Sigmoid colon (tissue), 7 donors: Measurements from ENCODE around the gene NCAM2. TPM values are rescaled to one million over a fixed set of nuclear protein-coding genes. Genes with fewer than 3 reads are reported as not detected.

Source experiments
- DNase-seq: peaks from one replicate; pipeline ENCODE4 v3.0.0-alpha.2; 2019
- H3K27ac ChIP-seq, 4 donors: fragments of 200-600 bp; sonication (generic); one replicate each; pipeline ENCODE4 v1.5.1; 2016 to 2019; ENCODE audit warnings: mild to moderate bottlenecking in 1 of 4
- H3K27me3 ChIP-seq, 3 donors: fragments of 200-600 bp; sonication (generic); one replicate each; pipeline ENCODE4 v1.5.1; 2019; ENCODE audit warnings: mild to moderate bottlenecking in 1 of 3
- H3K36me3 ChIP-seq, 4 donors: fragments of 200-600 bp; sonication (generic); one replicate each; pipeline ENCODE4 v1.5.1; 2016 to 2019
- H3K4me1 ChIP-seq, 4 donors: fragments of 200-600 bp; sonication (generic); one replicate each; pipeline ENCODE4 v1.5.1; 2017 to 2019
- H3K4me3 ChIP-seq, 4 donors: fragments of 200-600 bp; sonication (generic); one replicate each; pipeline ENCODE4 v1.5.1; 2017 to 2019; ENCODE audit warnings: mild to moderate bottlenecking in 2 of 4, moderate library complexity in 1 of 4
- H3K9me3 ChIP-seq, 4 donors: fragments of 200-600 bp in 3 of 4; sonication (generic) in 3 of 4; one replicate each; pipeline versions ENCODE4 v1.5.1 to v1.6.1; 2013 to 2019
- CTCF ChIP-seq, 4 experiments: fragments of 450-650 bp in 3 of 4; fragments of 200-600 bp in 1 of 4; IDR thresholded peaks; one replicate each; pipeline ENCODE4 v1.5.1; 2016 to 2019; ENCODE audit warnings: antibody characterized with exemption in 4 of 4, mild to moderate bottlenecking in 3 of 4, moderate library complexity in 2 of 4
- EP300 ChIP-seq, 4 donors: sonication (generic); formaldehyde crosslinking; IDR thresholded peaks; one replicate each; pipeline ENCODE4 v1.6.1; 2017; ENCODE audit warnings: antibody characterized with exemption in 4 of 4
- POLR2A ChIP-seq, 2 donors: fragments of 450-650 bp; IDR thresholded peaks; one replicate each; pipeline ENCODE4 v1.6.1; 2016; ENCODE audit warnings: antibody characterized with exemption in 2 of 2, mild to moderate bottlenecking in 2 of 2, moderate library complexity in 2 of 2
- POLR2AphosphoS5 ChIP-seq, 4 donors: sonication (generic); formaldehyde crosslinking; IDR thresholded peaks; one replicate each; pipeline ENCODE4 v1.6.1; 2017; ENCODE audit warnings: antibody characterized with exemption in 4 of 4
- WGBS, 2 donors: extraction: QIAGEN DNeasy Blood & Tissue Kit; methylation state at CpG; one replicate each; pipeline ENCODE4 v1.1.7; 2013; 5-methylcytosine and 5-hydroxymethylcytosine counted together
- intact Hi-C: fragments of 100-400 bp; cut with DNase I; formaldehyde crosslinking; loops from one replicate; pipeline ENCODE4 v1.15.1; 2023
- polyA plus RNA-seq, 3 donors: library from polyadenylated mRNA; stranded (reverse); fragments of 200-250 nt; gene quantifications; one replicate each; pipeline ENCODE4 v1.2.3, GENCODE V29; 2013
- total RNA-seq, 4 donors: library from RNA; depleted of rRNA; stranded (reverse); fragments of >200 nt; gene quantifications; one replicate each; pipeline ENCODE4 v1.1.0, GENCODE V29; 2016
- donor health status: healthy with polysubstance abuse.
- donor health status: Bipolar disorder and iron deficiency.
- donor health status: healthy.

NCAM2 gene
- total and polyA plus RNA-seq, 7 donors = under 0.01 to 17.1 (median 6.7) TPM; not detected in 1

GRCh38 chr21:21241391-21241790 is 243.2 kb downstream of the NCAM2 start:
- TF ChIP-seq CTCF (IDR thresholded peaks at IDR 0.05) (no peak), POLR2AphosphoS5 (IDR thresholded peaks at IDR 0.05) (no peak), EP300 (IDR thresholded peaks at IDR 0.05) (no peak), POLR2A (IDR thresholded peaks at IDR 0.05) (no peak)
- Histone ChIP-seq H3K4me1 (no peaks in the 10 kb centered on the region), H3K9me3 (no peaks in the 10 kb centered on the region), H3K27ac (no peak overlapping the region), H3K27me3 (no peaks in the 10 kb centered on the region), H3K4me3 (no peak overlapping the region), H3K36me3 (no peaks in the 10 kb centered on the region)
- intact Hi-C loops = no loop called here
- DNase-seq = no peak

- Histone ChIP-seq H3K27me3 (no peaks in the 10 kb centered on the region), H3K36me3 (no peaks in the 10 kb centered on the region), H3K4me3 (no peak overlapping the region), H3K9me3 (no peaks in the 10 kb centered on the region), H3K4me1 (no peaks in the 10 kb centered on the region), H3K27ac (no peak overlapping the region)
- no peak for TF ChIP-seq POLR2A (IDR thresholded peaks at IDR 0.05)
- no peak for TF ChIP-seq CTCF (IDR thresholded peaks at IDR 0.05)
- TF ChIP-seq EP300 (IDR thresholded peaks at IDR 0.05) = no peak
- TF ChIP-seq POLR2AphosphoS5 (IDR thresholded peaks at IDR 0.05) = no peak
- WGBS, 2 donors = 86 to 93% methylated on average over 3 of the region's 3 CpGs
- DNase-seq = no peak
- intact Hi-C loops = no loop called here
Observed at GRCh38 chr21:21246007-21246406, 247.8 kb downstream of the NCAM2 start.

- WGBS, 2 donors = 9 to 58% methylated on average over 1 of the region's 1 CpG
- TF ChIP-seq POLR2AphosphoS5 (IDR thresholded peaks at IDR 0.05) (no peak), EP300 (IDR thresholded peaks at IDR 0.05) (no peak), POLR2A (IDR thresholded peaks at IDR 0.05) (no peak), CTCF (IDR thresholded peaks at IDR 0.05) (no peak)
- intact Hi-C loops = no loop called here
- H3K4me3 ChIP-seq = no peak overlapping the region
- no peaks in the 10 kb centered on the region for H3K36me3 ChIP-seq
- no peaks in the 10 kb centered on the region for H3K4me1 ChIP-seq
- H3K27me3 ChIP-seq = no peaks in the 10 kb centered on the region
- no peak for DNase-seq
- H3K27ac ChIP-seq = no peak overlapping the region
- H3K9me3 ChIP-seq = no peaks in the 10 kb centered on the region
Observed at GRCh38 chr21:21247424-21247823, 249.2 kb downstream of the NCAM2 start.

- no peak overlapping the region for H3K4me3 ChIP-seq
- intact Hi-C loops = no loop called here
- 14 to 17% methylated on average over 1 of the region's 1 CpG for WGBS, 2 donors
- no peak for DNase-seq
- no peak overlapping the region for H3K27ac ChIP-seq
- H3K4me1 ChIP-seq = no peaks in the 10 kb centered on the region
- no peaks in the 10 kb centered on the region for H3K27me3 ChIP-seq
- no peaks in the 10 kb centered on the region for H3K9me3 ChIP-seq
- no peak for TF ChIP-seq CTCF (IDR thresholded peaks at IDR 0.05)
- no peak for TF ChIP-seq EP300 (IDR thresholded peaks at IDR 0.05)
- no peak for TF ChIP-seq POLR2AphosphoS5 (IDR thresholded peaks at IDR 0.05)
- no peak for TF ChIP-seq POLR2A (IDR thresholded peaks at IDR 0.05)
- no peaks in the 10 kb centered on the region for H3K36me3 ChIP-seq
Observed at GRCh38 chr21:21262048-21262447, 263.8 kb downstream of the NCAM2 start.

- TF ChIP-seq POLR2AphosphoS5 (IDR thresholded peaks at IDR 0.05) (no peak), EP300 (IDR thresholded peaks at IDR 0.05) (no peak), CTCF (IDR thresholded peaks at IDR 0.05) (no peak), POLR2A (IDR thresholded peaks at IDR 0.05) (no peak)
- WGBS, 2 donors = 70 to 80% methylated on average over 6 of the region's 6 CpGs
- intact Hi-C loops = no loop called here
Observed at GRCh38 chr21:21268061-21268471, 269.9 kb downstream of the NCAM2 start.

More at GRCh38 chr21:21268061-21268471, 269.9 kb downstream of the NCAM2 start:
- Histone ChIP-seq H3K36me3 (no peaks in the 10 kb centered on the region), H3K9me3 (no peaks in the 10 kb centered on the region), H3K27ac (no peak overlapping the region), H3K4me3 (no peak overlapping the region), H3K4me1 (no peaks in the 10 kb centered on the region), H3K27me3 (no peaks in the 10 kb centered on the region)
- DNase-seq = no peak
